ENCODE results near the gene CPNE5. TPM values are rescaled to one million over a fixed set of nuclear protein-coding genes. Genes with fewer than 3 reads are reported as not detected.

Gene CPNE5
- total and polyA plus RNA-seq, 8 donors = 1.2 to 15.9 (median 2.4) TPM; not detected in 1

- H3K4me3 ChIP-seq = peak overlapping the region; percentile 80 to 92 (median 84)
- H3K4me1 ChIP-seq = peaks cover 10 to 28% (median 16%) of the 10 kb centered on the region in 4 donors
- WGBS, 5 donors = 3 to 10% (median 8%) methylated on average over 11 of the region's 11 CpGs
- H3K36me3 ChIP-seq = peaks cover 0 to 25% (median 23%) of the 10 kb centered on the region in 4 donors
- intact Hi-C loops (cut with DNase I; ENCODE audit: low total_unique reads) = no loop called here
- TF ChIP-seq CTCF (IDR thresholded peaks at IDR 0.05) = peak in 1 of 7 experiments; percentile 9
- no peak for TF ChIP-seq POLR2AphosphoS5 (IDR thresholded peaks at IDR 0.05)
- H3K9me3 ChIP-seq = no peaks in the 10 kb centered on the region
- no peaks in the 10 kb centered on the region for H3K27me3 ChIP-seq
- peak overlapping the region in 4 of 5 donors; percentile 85 to 92 (median 91) for H3K27ac ChIP-seq
- peak in 1 of 2 donors; percentile 50 for DNase-seq
These were observed 34.6 kb upstream of the CPNE5 start for GRCh38 chr6:36873612-36874442.

GRCh38 chr6:36873115-36873514 lies 33.9 kb upstream of the CPNE5 start:
- intact Hi-C loops (cut with DNase I; ENCODE audit: low total_unique reads) = no loop called here
- 84 to 96% (median 89%) methylated on average over 1 of the region's 1 CpG for whole genome bisulfite sequencing, 5 donors
- no peaks in the 10 kb centered on the region for H3K27me3 ChIP-seq
- no peak for DNase-seq
- no peak for TF ChIP-seq CTCF (IDR thresholded peaks at IDR 0.05)
- peaks cover 10 to 28% (median 16%) of the 10 kb centered on the region in 4 donors for H3K4me1 ChIP-seq
- H3K9me3 ChIP-seq = no peaks in the 10 kb centered on the region
- no peak overlapping the region for H3K27ac ChIP-seq
- H3K36me3 ChIP-seq = peaks cover 0 to 30% (median 28%) of the 10 kb centered on the region in 4 donors
- no peak overlapping the region for H3K4me3 ChIP-seq

- intact Hi-C loops (cut with DNase I; ENCODE audit: low total_unique reads) = no loop called here
- no peaks in the 10 kb centered on the region for H3K9me3 ChIP-seq
- DNase-seq = no peak
- peaks cover 10 to 28% (median 20%) of the 10 kb centered on the region in 4 donors for H3K4me1 ChIP-seq
- H3K36me3 ChIP-seq = peaks cover 0 to 42% (median 34%) of the 10 kb centered on the region in 4 donors
- H3K4me3 ChIP-seq = no peak overlapping the region
- TF ChIP-seq CTCF (IDR thresholded peaks at IDR 0.05) (no peak), EP300 (IDR thresholded peaks at IDR 0.05) (no peak)
- no peaks in the 10 kb centered on the region for H3K27me3 ChIP-seq
- H3K27ac ChIP-seq = no peak overlapping the region
- 82 to 91% (median 86%) methylated on average over 3 of the region's 3 CpGs for WGBS, 5 donors
These were observed 32.4 kb upstream of the CPNE5 start for GRCh38 chr6:36871686-36872085.

- no peak for DNase-seq
These were observed 28.4 kb upstream of the CPNE5 start for GRCh38 chr6:36867471-36868224.

More at GRCh38 chr6:36867471-36868224, 28.4 kb upstream of the CPNE5 start:
- no peak overlapping the region for H3K4me3 ChIP-seq
- 54 to 77% (median 70%) methylated on average over 4 of the region's 4 CpGs for WGBS, 5 donors
- H3K36me3 ChIP-seq = peaks cover 0 to 69% (median 56%) of the 10 kb centered on the region in 4 donors
- H3K27me3 ChIP-seq = no peaks in the 10 kb centered on the region
- TF ChIP-seq POLR2A (IDR thresholded peaks at IDR 0.05) = no peak
- no peak for TF ChIP-seq POLR2AphosphoS5 (IDR thresholded peaks at IDR 0.05)
- no peak for TF ChIP-seq CTCF (IDR thresholded peaks at IDR 0.05)
- TF ChIP-seq EP300 (IDR thresholded peaks at IDR 0.05) = no peak
- no peak overlapping the region for H3K27ac ChIP-seq
- intact Hi-C loops (cut with DNase I; ENCODE audit: low total_unique reads) = no loop called here
- peaks cover 0 to 7% (median 2%) of the 10 kb centered on the region in 4 donors for H3K4me1 ChIP-seq
- H3K9me3 ChIP-seq = no peaks in the 10 kb centered on the region

Measured in stomach (tissue), 9 donors.